HG03196 (cell line): ENCODE results near the gene DAZAP1.
"Not testable (repeated sequence)": the region's sequence is repeated elsewhere in the genome, so short reads cannot be mapped to it uniquely, and the experiment has no call there.

ENCODE experiments used
- ATAC-seq: cut with Tn5 transposase; IDR thresholded peaks from one replicate; pipeline ENCODE4 v1.9.1; 2021; ENCODE audit not compliant: unreplicated experiment

Gene DAZAP1

GRCh38 chr19:1439525-1440417 lies 32.4 kb downstream of the DAZAP1 start:
- not testable (repeated sequence) for ATAC-seq

GRCh38 chr19:1440418-1440801 lies 33.0 kb downstream of the DAZAP1 start:
- ATAC-seq: no peak

- ATAC-seq: no peak
Observed at GRCh38 chr19:1441022-1441426, 33.6 kb downstream of the DAZAP1 start.

GRCh38 chr19:1441677-1442438 lies 34.5 kb downstream of the DAZAP1 start:
- no peak for ATAC-seq

- ATAC-seq: peak; percentile 73
Observed at GRCh38 chr19:1445185-1445931, 38.0 kb downstream of the DAZAP1 start.

- ATAC-seq: no peak
Observed at GRCh38 chr19:1445932-1446712, 38.7 kb downstream of the DAZAP1 start.

GRCh38 chr19:1446713-1447481 lies 39.5 kb downstream of the DAZAP1 start:
- ATAC-seq: no peak

GRCh38 chr19:1447504-1447903 lies 40.1 kb downstream of the DAZAP1 start:
- no peak for ATAC-seq

- ATAC-seq: no peak
Observed at GRCh38 chr19:1447944-1448343, 40.6 kb downstream of the DAZAP1 start.

GRCh38 chr19:1449467-1450442 lies 42.4 kb downstream of the DAZAP1 start, which contains the start of gene APC2:
Gene APC2 (plus strand): TSS chr19:1450121. CDS start chr19:1453002, 2,881 bp downstream.
- no peak for ATAC-seq

- ATAC-seq: no peak
Observed at GRCh38 chr19:1450735-1451731, 43.6 kb downstream of the DAZAP1 start.

GRCh38 chr19:1451916-1452801 lies 44.8 kb downstream of the DAZAP1 start:
- no peak for ATAC-seq

GRCh38 chr19:1452802-1453524 lies 45.6 kb downstream of the DAZAP1 start:
- ATAC-seq: no peak

GRCh38 chr19:1453525-1454364 lies 46.4 kb downstream of the DAZAP1 start:
- ATAC-seq: no peak

- ATAC-seq: no peak
Observed at GRCh38 chr19:1455002-1455335, 47.6 kb downstream of the DAZAP1 start.
